ENCODE results near the gene ZWILCH.

DNA sequence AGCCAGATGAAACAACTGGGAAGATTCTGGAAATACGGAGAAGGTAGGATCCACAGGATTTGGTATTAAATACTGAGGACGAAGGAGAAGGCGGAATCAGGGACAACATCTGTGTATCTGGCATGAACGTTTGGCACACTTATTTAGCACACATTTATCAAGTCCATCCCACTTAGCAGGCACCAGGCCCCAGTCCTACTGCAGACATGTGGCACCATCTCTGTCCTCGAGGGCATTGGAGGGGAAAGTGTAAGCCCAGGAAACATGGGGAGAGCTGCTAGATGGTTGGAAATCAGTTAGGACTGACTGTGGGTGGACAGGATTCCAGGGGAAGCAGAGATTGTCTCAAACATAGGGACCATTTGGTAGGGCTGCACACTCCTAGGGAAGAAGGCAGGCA is 89.7 kb downstream of the ZWILCH start:
- TF ChIP-seq CTCF (IDR thresholded peaks at IDR 0.05), result no peak
- TF ChIP-seq EP300 (IDR thresholded peaks at IDR 0.05), result no peak
- no peak for TF ChIP-seq POLR2AphosphoS5 (IDR thresholded peaks at IDR 0.05)
